HT-29 (cell line): ENCODE measurements around the gene CUX1. TPM values are rescaled to one million over a fixed set of nuclear protein-coding genes. Genes with fewer than 3 reads are reported as not detected.
"Not testable (repeated sequence)": the region's sequence is repeated elsewhere in the genome, so short reads cannot be mapped to it uniquely, and the experiment has no call there.

Experiments used
- DNase-seq: peaks from one replicate; pipeline ENCODE4 v3.0.0-alpha.2; 2015; ENCODE audit warnings: low spot score
- total RNA-seq: library from RNA; depleted of rRNA; stranded (reverse); fragments of >200 nt; shearing (Covaris generic); gene quantifications from 2 replicates; pipeline ENCODE4 v1.2.3, GENCODE V29; 2014

The CUX1 gene
- total RNA-seq, 1 experiment from 2014 or later, result 48.3 TPM

DNA sequence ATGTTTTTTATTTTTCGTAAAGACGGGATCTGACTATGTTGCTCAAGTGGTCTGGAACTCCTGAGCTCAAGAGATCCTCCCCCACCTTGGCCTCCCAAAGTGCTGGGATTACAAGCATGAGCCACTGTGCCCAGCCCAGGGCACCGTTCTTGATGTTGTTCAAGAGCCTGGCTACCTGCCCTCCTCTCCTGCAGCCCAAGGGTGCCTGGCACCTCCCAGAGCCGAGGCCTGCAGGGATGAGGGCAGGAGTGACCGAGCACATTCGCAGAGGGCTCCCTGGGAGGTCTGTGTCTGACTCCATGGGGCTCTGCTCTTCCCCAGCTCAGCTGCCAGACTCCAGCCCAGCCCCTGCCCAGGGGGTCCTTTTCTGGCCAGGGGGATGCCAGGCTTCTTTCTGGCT is 484.6 kb downstream of the CUX1 start:
- DNase-seq, result no peak

DNA sequence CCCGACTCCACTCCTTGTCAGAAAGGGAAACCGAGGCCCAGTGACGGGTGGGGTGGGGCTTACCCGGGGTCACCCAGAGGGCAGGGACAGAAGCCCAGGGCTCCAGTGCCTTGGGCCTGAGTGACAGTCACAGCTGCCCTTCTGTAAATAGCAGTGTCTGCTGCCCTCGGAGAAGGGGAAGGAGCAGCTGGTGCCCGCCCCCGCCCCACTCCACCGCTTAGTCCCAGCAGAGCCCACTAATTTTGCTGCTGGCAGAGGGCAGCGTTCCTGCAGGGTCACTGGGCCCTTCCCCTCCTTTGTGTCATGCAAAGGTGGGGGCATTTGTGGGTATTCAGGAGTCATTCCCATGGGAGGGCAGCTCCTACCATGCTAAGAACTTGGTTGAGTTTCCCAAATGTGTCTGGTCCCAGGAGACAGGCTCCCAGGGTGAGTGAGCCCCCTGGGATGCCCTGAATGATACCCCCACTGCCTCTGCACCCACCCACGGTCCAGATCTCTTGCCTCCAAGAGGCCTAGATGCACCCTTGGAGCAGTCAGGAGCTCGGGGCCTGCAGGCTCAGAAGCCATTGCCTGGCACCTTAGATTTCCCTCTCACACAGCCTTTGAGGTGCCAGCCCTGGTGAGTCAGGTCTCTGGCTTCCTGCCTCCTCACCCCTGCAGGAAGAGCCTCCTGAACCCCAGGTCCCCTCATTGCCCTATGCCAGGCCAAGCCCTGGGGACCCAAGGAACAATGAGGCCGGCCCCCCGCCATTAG is 486.4 kb downstream of the CUX1 start:
- no peak for DNase-seq

DNA sequence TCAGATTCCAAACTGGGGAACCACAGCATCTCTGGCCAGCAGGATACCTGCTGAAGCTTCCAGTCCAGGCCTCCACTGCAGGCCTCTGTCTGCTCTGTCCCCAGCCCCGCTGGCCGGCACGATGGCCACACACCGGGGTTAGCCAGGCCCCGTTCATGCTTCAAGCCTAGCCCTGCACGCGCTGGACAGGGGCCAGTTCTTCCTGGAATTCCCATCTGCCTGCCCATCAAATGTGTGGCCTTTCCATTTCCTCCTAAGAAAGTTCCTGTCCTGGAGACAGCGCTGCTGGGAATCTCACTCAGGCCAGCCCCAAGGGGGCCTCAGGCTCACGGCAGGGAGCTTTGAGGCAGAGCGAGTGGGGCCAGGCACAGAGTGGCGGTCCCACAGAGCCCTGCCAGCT is 487.2 kb downstream of the CUX1 start:
- DNase-seq, result no peak

DNA sequence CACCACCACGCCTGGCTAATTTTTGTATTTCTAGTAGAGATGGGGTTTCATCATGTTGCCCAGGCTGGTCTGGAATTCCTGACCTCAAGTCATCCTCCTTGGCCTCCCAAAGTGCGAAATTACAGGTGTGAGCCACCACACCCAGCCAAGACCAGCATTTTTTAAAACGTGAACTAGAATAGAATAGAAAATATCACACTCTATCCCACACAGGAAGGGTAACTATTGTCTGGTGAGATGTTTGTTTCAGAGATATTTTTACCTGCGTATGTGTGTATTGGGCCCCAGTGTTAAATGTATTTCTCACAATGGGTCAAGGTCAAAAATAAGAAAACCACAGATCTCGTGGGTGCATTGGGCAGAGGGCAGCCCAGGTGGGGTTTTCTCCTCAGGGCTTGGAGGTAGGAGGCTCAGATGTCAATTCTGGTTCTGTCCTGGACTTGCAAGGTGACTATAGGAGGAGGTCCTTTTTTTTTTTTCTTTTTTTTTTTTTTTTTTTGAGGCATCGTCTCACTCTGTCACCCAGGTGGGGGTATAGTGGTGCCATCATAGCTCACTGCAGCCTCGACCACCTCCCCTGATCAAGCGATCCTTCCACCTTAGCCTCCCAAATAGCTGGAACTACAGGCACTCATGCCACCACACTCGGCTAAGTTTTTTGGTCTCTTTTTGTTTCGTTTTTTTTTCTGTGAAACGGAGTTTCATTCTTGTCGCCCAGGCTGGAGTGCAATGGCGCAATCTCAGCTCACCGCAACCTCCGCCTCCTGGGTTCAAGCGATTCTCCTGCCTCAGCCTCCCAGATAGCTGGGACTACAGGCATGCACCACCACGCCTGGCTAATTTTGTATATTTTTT is 488.2 kb downstream of the CUX1 start:
- no peak for DNase-seq

DNA sequence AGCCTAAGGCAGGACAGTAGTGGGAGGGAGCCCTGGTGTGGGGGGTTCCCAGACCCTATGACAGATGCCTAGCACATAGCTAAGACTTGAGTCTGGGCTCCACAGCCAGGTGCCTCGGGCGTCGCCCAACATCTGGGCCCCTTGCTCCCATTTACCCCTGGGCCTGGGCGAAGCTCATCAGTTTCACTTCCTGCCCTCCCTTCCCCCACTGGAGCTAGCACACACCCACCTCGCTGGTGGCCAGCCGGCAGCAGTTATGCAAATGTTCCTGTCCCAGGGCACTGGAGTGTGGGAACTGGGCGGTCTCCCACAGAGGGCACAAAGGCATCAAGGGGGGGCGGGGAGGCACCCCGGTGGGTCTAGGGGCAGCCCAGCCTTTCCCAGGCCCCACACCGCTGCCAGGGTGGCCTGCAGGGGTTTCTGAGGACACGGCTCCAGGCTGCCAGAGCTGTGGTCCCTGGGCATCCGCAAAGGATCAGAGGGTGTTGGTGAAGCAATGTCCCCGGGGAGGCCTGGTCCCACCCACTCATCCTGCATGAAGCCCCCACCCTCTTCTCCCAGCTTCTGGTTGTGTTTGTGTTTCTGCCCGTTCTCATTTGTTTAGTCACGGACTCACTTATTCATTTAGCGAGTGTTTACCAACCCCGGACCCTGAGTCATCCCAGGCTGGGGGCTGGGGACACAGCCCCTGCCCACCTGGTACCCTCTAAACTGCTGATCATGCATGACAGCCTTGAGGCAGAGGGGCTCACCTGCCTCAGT is 489.7 kb downstream of the CUX1 start:
- DNase-seq, result no peak

DNA sequence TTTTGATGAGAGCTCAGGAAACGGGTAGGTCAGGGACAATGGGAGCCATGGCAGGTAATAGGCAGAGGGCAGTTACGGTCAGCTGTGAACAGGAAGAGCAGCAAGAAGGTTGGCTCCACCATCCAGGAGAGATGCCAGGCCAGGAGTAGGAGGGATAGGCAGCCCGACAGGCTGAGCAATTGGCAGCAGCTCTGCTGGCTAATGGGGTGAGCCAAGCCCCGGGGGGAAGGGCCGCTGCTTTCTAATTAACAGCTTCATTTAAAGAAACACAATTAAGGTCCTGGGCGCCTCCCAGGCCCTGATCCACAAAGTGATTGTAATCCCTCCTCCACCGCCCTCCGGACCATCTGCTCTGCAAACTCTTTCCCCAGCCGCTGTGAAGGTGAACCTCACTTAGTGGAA is 493.0 kb downstream of the CUX1 start:
- DNase-seq, result no peak

DNA sequence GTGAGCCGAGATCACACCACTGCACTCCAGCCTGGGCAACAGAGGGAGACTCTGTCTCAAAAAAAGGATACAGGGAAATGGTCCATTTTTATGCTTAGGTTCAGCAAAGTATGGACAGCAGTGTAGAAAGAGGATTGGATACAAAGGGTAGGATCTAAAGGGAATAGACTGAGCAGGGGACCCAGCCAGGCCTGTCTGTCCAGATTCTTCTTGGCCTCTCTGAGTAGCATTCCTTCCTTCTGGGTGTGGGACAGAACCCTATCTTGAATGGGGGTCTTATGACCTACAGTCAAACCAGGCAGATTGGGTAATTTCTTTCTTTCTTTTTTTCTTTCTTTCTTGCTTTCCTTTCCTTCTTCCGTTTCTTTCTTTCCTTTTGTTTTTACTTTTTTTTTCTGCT is 494.9 kb downstream of the CUX1 start:
- DNase-seq, result no peak

DNA sequence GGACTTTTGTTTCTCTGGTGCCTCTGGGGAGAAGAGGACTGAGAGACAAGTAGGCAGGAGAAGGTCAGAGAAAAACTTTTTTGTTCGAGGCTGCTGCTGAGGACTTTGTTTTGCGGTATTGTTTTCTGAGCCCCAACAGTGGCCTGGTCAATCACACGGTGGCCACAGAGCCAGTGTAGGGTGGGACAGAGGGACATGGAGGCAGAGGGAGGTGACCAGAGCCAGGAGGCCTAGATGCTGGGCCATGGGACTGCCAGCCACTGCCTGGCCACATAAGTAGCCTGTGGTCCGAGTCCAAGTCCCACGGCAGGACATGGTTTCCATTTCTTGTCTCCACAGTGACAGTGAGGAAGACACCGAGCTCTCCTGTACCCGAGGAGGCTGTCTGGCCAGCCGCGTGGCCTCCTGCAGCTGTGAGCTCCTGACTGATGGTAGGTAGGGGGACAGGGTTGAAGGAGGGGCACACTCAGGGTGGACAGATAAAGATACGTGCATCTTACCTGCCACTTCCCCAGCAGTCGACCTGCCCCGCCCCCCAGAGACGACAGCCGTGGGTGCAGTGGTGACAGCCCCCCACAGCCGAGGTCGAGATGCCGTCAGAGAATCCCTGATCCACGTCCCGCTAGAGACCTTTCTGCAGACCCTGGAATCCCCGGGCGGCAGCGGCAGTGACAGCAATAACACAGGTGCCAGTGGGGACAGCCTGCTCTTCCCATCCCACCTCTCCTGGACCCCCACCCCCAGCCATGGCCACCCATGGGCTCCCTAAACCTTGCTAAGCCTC is 496.8 kb downstream of the CUX1 start:
- no peak for DNase-seq

DNA sequence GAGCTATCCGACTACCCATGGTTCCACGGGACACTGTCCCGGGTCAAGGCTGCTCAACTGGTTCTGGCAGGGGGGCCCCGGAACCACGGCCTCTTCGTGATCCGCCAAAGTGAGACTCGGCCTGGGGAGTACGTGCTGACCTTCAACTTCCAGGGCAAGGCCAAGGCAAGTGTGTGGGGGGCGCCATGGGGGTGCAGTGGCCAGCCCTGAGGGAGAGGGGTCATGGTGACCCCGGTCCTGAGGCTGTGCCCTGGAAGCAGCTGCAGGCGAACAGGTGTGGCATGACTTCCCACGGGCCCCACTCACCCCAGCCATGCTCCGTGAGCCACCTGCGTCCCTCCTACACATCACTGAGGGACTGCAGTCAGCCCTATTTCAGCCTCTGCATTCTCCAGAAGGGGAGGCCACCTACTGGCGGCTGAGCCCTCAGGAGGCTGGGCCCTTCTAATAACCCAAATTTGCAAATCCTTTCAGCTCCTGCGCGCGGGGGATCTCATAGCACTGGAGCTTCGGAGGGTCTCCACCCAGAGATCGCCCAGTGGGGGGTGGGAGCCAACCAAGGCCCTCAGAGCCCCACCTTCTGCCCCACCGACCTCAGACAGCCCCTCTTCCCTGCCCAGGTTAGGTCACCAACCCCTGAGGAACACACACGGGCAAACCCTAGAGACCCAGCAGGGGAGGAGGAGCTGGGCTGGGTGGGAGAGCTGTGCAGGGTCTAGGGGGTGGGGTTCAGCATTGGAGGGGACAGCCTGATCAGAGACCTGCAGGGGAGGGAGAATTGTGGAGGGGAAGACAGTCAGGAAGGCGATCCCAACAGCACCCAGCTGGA is 500.0 kb downstream of the CUX1 start:
- DNase-seq, result no peak

DNA sequence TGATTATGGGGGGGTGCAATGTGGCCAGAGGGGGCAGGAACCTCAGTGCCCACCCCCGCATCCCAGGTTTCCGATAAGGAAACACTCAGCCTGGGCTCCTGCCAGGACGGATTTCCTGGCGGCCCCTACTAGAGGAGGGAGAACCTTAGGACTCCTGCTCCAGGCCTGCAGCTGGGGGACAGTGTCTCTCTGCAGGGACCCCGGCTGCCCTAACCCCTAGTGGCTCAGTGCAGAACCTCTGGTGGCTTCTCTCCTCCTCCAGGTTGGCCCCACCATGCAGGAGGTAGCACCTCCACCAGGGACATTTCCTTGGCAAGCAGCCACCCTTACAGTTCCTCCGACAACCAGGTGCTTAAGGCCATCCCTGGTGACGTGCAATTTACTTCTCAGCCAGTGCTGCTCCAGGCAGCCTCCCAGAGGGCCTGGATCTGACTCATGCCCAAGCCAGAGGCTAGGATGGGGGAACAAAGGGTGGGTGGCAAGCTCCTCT is 501.1 kb downstream of the CUX1 start:
- DNase-seq, result peak; percentile 51

DNA sequence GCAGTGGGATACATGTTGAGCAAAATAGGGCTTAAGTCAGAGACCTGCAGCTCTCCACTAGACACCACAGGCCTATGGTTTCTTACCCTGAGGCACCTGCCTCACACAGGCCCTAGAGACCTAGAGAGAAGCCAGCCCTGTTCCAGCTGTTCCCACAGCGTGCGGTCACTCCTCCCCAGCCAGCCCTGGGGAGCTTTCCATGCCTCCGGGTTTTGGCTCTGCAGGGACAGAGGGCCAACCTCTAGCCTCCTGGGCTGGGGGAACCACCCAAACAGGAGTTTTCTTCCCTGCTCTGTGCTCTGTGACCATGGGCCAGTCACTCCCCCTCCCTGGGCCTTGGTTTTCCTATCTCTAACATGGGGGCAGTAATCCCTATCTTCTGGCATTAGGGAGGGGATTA is 502.2 kb downstream of the CUX1 start:
- no peak for DNase-seq

DNA sequence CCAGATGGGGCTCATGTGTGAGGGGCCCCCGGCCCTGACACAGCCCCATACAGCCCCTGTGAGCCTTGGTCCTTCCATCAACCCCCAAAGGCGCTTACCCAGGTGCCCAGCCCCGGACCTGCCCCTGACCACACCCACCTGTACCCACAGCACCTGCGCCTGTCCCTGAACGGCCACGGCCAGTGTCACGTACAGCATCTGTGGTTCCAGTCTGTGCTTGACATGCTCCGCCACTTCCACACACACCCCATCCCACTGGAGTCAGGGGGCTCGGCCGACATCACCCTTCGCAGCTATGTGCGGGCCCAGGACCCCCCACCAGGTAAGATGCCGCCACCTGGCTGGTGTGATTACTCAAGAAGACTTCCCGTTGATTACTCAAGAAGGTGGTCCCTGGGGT is 502.8 kb downstream of the CUX1 start:
- no peak for DNase-seq

DNA sequence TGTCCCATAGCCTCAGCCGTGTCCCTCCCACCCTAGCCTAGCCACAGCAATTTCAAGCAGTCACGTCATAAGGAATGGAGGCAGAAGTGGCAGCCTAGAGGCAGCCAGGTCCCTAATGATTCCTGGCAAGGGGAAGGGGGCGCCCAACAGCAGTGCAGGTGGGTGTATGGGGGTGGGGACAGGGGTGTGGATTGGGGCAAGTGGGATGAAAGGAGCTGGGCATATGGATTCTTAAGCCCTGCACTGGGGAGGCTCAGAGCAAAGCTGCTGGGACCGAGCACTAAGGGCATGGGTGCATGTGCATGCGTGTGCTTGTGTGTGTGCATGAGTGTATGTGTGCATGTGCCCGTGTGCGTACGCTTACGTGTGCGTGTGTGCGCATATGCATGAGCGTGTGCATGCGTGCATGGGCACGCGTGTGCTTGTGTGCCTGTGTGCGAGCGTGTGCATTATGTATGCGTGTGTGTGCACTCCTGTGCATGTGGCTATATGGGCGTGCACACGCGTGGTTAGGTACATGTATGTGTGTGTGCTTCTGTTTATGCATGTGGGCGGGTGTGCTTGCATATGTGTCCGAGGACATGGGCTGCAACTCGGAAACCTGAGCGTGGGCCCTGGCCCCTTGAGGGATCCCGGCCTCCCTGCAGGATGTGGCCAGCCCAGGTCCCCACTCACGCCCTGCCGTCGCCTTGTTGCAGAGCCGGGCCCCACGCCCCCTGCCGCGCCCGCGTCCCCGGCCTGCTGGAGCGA is 503.4 kb downstream of the CUX1 start:
- DNase-seq, result no peak

DNA sequence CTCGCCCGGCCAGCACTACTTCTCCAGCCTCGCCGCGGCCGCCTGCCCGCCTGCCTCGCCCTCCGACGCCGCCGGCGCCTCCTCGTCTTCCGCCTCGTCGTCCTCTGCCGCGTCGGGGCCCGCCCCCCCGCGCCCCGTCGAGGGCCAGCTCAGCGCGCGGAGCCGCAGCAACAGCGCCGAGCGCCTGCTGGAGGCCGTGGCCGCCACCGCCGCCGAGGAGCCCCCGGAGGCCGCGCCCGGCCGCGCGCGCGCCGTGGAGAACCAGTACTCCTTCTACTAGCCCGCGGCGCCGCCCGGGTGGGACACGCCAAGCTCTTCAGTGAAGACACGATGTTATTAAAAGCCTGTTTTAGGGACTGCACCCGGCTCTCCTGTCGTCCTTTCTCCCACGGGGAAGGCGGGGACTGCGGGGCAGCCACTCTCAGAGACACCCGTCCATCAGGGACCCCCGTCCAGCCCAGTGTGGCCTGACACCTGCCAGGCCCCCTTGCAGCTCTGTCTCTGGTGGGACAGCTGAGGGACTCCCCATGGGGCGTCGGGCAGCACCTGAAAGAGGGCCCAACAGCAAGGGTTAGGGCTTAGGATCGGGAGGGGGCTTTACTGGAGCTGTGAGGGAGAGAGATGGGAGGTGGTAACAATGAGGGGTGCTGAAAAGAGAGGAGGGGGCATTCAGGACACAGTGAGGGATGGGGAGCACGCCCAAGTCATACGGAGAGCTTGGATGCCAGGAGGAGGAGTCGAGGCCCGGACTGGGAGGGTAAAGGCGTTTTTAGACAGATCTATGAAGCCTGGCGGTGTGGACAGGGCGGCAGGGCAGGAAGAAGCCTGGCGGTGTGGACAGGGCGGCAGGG is 504.1 kb downstream of the CUX1 start:
- no peak for DNase-seq

DNA sequence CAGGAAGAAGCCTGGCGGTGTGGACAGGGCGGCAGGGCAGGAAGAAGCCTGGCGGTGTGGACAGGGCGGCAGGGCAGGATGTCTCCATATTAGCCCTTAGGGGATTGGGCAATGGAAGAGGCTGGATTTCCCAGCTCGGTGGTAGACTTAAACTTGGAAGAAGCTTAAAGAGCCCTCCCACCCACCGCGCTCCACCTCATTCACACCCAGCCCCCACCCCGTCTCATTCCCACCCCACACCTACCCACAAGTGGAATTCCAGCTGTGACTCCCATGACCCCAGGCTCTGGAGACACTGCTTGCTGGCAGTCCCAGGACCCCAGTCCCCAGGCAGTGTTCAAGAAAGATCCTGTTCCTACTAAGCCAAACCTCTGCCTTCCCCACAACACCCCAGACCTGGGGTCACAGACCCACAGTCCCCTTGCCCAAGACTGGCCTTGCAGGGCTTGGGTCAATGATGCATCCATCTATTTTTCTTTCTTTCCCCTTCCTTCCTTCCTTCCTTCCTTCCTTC is 504.8 kb downstream of the CUX1 start:
- DNase-seq, result no peak

DNA sequence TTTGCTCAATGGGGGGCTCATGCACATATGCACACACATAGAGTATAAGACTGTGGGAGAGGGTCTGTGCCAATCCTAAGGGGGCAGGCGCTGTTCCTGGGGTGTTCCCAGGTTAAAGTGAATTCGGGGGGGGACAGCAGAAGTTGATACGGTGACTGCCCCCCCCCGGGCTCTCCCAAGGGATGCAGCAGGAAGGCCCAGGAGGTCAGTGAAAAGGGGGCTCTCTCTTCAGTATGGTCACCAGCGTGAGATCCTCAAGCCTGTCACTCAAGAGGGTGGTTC is 506.4 kb downstream of the CUX1 start:
- DNase-seq, result no peak

DNA sequence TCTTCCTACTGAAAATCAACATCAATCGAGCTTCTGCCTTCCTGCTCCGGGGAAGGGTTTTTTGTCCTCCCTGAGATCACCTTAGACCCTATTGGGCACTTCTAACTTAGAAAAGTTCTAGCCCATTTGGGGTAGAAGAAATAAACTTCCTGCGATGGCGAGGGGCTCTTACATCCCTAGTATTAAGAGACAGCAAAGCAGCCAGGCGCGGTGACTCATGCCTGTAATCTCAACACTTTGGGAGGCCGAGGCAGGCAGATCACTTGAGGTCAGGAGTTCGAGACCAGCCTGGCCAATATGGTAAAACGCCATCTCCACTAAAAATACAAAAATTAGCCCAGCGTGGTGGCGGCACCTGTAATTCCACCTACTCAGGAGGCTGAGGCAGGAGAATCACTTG is 507.7 kb downstream of the CUX1 start:
- DNase-seq, result not testable (repeated sequence)

DNA sequence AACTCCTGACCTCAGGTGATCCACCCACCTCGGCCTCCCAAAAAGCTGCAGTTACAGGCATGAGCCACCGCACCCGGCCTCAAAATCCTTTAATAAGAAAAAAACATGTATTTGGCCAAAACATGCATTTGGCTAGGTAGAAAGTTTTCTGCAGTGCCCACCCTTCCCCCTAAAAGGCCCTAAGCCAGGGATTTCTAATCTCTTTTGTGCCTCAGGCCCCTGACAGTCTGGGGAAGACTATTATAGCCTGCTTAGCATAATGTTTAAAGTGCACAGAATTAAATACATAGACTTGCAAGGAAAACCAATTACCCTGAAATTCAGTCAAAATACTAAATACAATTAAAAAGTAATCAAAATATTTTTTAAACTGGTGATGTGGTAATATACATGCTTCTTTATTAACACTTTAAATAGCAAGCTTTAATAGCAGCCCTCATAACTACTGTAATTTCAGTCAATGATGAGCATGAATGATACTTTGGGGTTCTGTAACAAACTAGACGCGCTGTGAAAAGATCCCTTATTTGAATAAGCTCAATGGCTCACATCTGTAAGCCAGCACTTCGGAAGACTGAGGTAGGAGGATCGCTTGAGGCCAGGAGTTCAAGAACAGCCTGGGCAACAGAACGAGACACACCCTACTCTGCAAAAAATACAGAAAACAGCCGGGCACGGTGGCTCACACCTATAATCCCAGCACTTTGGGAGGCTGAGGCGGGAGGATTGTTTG is 508.9 kb downstream of the CUX1 start:
- DNase-seq, result no peak
